ENCODE data around the gene BNC2. TPM values are rescaled to one million over a fixed set of nuclear protein-coding genes. Genes with fewer than 3 reads are reported as not detected.

Gene BNC2
- total and polyA plus RNA-seq, 4 experiments from 2014 or later = not detected

GRCh38 chr9:16659096-16659495 is 211.4 kb downstream of the BNC2 start:
- ChIA-PET CTCF (ENCODE audit: partially characterized antibody) (no interaction called here), POLR2A (ENCODE audit: partially characterized antibody) (no interaction called here)
- intact Hi-C loops (cut with micrococcal nuclease) = no loop called here
- Mint-ChIP-seq H3K36me3 (no peaks in the 10 kb centered on the region), H3K27ac (no peak overlapping the region), H3K27me3 (no peaks in the 10 kb centered on the region), H3K9me3 (peaks cover 2 to 16% (median 6%) of the 10 kb centered on the region in 8 donors), H3K4me3 (no peak overlapping the region), H3K4me1 (no peaks in the 10 kb centered on the region)
- Histone ChIP-seq H3K36me3 (ENCODE audit: insufficient read depth, low read length) (no peaks in the 10 kb centered on the region), H3K4me1 (ENCODE audit: insufficient read depth, low read length) (no peaks in the 10 kb centered on the region), H3K9me3 (ENCODE audit: control insufficient read depth in 1 of 2, low read length in 2 of 2) (no peaks in the 10 kb centered on the region), H3K4me3 (ENCODE audit: low read length in 2 of 2) (no peak overlapping the region), H3K27me3 (ENCODE audit: insufficient read depth, low read length) (no peaks in the 10 kb centered on the region), H3K27ac (ENCODE audit: low read depth, low read length) (no peak overlapping the region)
- DNase-seq = no peak

DNA sequence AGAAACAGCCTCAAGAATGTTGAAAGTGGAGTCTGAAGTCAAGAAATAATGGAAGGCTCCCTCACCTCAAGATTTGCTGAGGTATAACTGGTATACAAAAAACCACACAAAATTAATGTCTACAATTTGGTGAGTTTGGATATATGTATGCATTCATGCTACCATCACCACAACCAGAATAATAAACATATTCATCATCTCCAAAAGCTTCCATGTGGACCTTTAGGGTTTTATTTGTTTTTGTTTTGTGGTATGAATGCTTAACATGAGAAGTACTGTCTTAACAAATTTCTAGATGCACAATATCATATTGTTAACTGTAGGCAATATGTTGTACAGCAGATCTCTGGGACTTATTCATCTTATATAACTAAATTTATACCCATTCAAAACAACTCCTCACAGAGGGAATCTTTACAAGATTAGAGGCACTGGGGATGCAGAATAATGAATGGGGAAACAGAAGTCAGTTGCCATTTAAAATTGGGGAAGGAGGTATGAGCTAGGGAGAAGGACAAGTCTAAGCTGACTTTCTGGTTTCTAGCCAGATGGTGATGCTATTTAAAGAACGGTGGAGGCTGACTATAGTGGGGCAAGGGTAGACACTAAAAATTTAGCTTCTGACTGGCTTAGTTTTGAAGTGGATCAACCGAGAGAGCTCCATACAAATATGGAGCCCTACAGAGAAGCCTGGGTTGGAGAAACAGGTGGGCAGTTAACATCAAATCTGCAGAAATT is 213.9 kb downstream of the BNC2 start:
- no peaks in the 10 kb centered on the region for H3K9me3 ChIP-seq (ENCODE audit: control insufficient read depth in 1 of 2, low read length in 2 of 2)
- Mint-ChIP-seq H3K4me1 (no peaks in the 10 kb centered on the region), H3K27me3 (no peaks in the 10 kb centered on the region), H3K27ac (no peak overlapping the region), H3K4me3 (no peak overlapping the region), H3K36me3 (no peaks in the 10 kb centered on the region), H3K9me3 (peaks cover 2 to 19% (median 5%) of the 10 kb centered on the region in 8 donors)
- ChIA-PET POLR2A (ENCODE audit: partially characterized antibody) (no interaction called here), CTCF (ENCODE audit: partially characterized antibody) (no interaction called here)
- no peaks in the 10 kb centered on the region for H3K36me3 ChIP-seq (ENCODE audit: insufficient read depth, low read length)
- intact Hi-C loops (cut with micrococcal nuclease) = no loop called here
- H3K4me1 ChIP-seq (ENCODE audit: insufficient read depth, low read length) = no peaks in the 10 kb centered on the region
- no peak overlapping the region for H3K4me3 ChIP-seq (ENCODE audit: low read length in 2 of 2)
- no peak for DNase-seq
- H3K27me3 ChIP-seq (ENCODE audit: insufficient read depth, low read length) = no peaks in the 10 kb centered on the region
- no peak overlapping the region for H3K27ac ChIP-seq (ENCODE audit: low read depth, low read length)

- ChIA-PET CTCF (ENCODE audit: partially characterized antibody) (no interaction called here), POLR2A (ENCODE audit: partially characterized antibody) (no interaction called here)
- no peaks in the 10 kb centered on the region for H3K36me3 Mint-ChIP-seq
- H3K9me3 Mint-ChIP-seq = peaks cover 2 to 17% (median 5%) of the 10 kb centered on the region in 8 donors
- intact Hi-C loops (cut with micrococcal nuclease) = no loop called here
- H3K4me1 ChIP-seq (ENCODE audit: insufficient read depth, low read length) = no peaks in the 10 kb centered on the region
- H3K27me3 ChIP-seq (ENCODE audit: insufficient read depth, low read length) = no peaks in the 10 kb centered on the region
- no peaks in the 10 kb centered on the region for H3K36me3 ChIP-seq (ENCODE audit: insufficient read depth, low read length)
- H3K27ac ChIP-seq (ENCODE audit: low read depth, low read length) = no peak overlapping the region
- H3K27ac Mint-ChIP-seq = no peak overlapping the region
- no peaks in the 10 kb centered on the region for H3K9me3 ChIP-seq (ENCODE audit: control insufficient read depth in 1 of 2, low read length in 2 of 2)
- DNase-seq = no peak
- H3K27me3 Mint-ChIP-seq = no peaks in the 10 kb centered on the region
- H3K4me3 Mint-ChIP-seq = no peak overlapping the region
- no peak overlapping the region for H3K4me3 ChIP-seq (ENCODE audit: low read length in 2 of 2)
- H3K4me1 Mint-ChIP-seq = no peaks in the 10 kb centered on the region
Observed at GRCh38 chr9:16654596-16655126, 215.8 kb downstream of the BNC2 start.

DNA sequence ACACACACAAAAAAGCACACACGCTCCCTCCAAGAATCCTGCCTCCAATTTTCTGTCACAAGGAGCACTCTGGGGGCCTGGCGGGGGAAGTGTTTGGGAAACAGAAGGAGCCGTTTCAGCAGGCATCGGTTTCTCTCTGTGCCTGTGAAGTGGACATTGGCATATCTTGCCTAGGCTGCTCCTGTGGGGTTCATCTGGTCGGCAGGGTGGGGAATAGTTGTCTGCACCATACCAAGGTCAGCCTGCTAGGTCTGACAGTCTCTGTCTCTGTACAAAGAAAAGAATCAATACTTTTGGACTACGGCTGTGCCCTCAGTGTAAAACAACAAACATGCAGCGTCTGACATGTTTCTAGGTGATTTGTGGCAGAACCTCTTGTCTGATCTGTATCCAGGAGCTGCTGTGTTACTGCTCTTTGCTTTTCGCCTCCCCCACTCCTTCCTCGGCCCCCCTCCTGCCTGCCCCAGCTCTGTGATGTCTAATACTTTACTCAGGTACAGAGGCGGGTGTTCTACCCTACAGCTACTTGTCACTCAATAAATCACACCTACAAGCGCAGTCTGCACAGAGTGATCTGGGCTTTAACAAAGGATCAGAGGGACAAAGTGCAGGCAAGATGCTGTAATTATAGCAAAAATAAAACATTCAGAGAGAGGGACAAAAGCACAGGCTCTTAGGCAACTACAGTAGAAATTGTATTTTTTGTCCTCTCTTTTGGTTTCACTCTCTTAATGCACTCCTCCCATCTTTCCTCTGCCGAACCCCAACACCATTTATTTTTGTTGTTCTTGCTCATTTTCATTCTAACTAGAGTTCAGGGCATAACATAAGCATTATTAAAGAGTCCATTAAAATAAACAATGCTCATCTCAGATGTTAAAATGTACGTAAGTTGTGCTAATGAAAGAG is 216.7 kb downstream of the BNC2 start:
- no peak for DNase-seq
- no peaks in the 10 kb centered on the region for H3K36me3 ChIP-seq (ENCODE audit: insufficient read depth, low read length)
- H3K4me1 Mint-ChIP-seq = no peaks in the 10 kb centered on the region
- intact Hi-C loops (cut with micrococcal nuclease) = no loop called here
- no peak overlapping the region for H3K27ac Mint-ChIP-seq
- H3K27me3 ChIP-seq (ENCODE audit: insufficient read depth, low read length) = no peaks in the 10 kb centered on the region
- H3K9me3 Mint-ChIP-seq = peaks cover under 1 to 13% (median 3%) of the 10 kb centered on the region in 8 donors
- no peaks in the 10 kb centered on the region for H3K27me3 Mint-ChIP-seq
- no peak overlapping the region for H3K27ac ChIP-seq (ENCODE audit: low read depth, low read length)
- no peaks in the 10 kb centered on the region for H3K36me3 Mint-ChIP-seq
- ChIA-PET CTCF (ENCODE audit: partially characterized antibody) (no interaction called here), POLR2A (ENCODE audit: partially characterized antibody) (no interaction called here)
- H3K4me3 ChIP-seq (ENCODE audit: low read length in 2 of 2) = no peak overlapping the region
- no peaks in the 10 kb centered on the region for H3K9me3 ChIP-seq (ENCODE audit: control insufficient read depth in 1 of 2, low read length in 2 of 2)
- H3K4me3 Mint-ChIP-seq = no peak overlapping the region
- H3K4me1 ChIP-seq (ENCODE audit: insufficient read depth, low read length) = no peaks in the 10 kb centered on the region

- no peak overlapping the region for H3K27ac Mint-ChIP-seq
- no peak overlapping the region for H3K27ac ChIP-seq (ENCODE audit: low read depth, low read length)
- H3K4me3 ChIP-seq (ENCODE audit: low read length in 2 of 2) = no peak overlapping the region
- no peaks in the 10 kb centered on the region for H3K27me3 Mint-ChIP-seq
- H3K9me3 ChIP-seq (ENCODE audit: control insufficient read depth in 1 of 2, low read length in 2 of 2) = no peaks in the 10 kb centered on the region
- H3K4me3 Mint-ChIP-seq = no peak overlapping the region
- no peaks in the 10 kb centered on the region for H3K4me1 ChIP-seq (ENCODE audit: insufficient read depth, low read length)
- ChIA-PET CTCF (ENCODE audit: partially characterized antibody) (no interaction called here), POLR2A (ENCODE audit: partially characterized antibody) (no interaction called here)
- no peak for DNase-seq
- intact Hi-C loops (cut with micrococcal nuclease) = no loop called here
- H3K4me1 Mint-ChIP-seq = no peaks in the 10 kb centered on the region
- peaks cover 0 to 9% (median 3%) of the 10 kb centered on the region in 8 donors for H3K9me3 Mint-ChIP-seq
- H3K36me3 Mint-ChIP-seq = no peaks in the 10 kb centered on the region
- H3K27me3 ChIP-seq (ENCODE audit: insufficient read depth, low read length) = no peaks in the 10 kb centered on the region
- no peaks in the 10 kb centered on the region for H3K36me3 ChIP-seq (ENCODE audit: insufficient read depth, low read length)
Observed at GRCh38 chr9:16652582-16652981, 217.9 kb downstream of the BNC2 start.

DNA sequence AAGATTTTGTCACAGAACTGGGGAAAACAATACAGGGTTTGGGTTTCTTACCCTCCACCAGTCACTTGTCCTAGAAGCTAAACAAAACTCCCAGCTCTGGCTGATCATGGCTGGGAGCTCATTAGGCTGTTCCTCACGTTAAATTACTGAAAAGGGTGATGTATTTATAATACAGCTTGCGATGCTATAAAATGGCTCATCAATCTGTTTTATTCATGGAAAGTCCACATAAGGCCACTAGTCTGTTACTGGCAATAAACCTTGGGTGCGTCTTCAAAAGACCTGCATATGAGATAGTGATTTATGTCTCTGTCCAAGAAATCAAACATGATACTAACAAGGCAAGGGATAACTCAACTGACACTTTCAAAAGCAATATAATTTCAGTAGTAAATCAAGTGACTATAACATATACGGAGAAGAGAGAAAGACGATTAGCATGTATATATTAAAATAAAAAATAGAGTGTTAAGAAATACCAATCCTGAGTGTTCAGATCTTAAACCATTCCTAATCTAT is 219.0 kb downstream of the BNC2 start:
- H3K9me3 Mint-ChIP-seq = peaks cover 0 to 13% (median 4%) of the 10 kb centered on the region in 8 donors
- H3K4me1 Mint-ChIP-seq = no peaks in the 10 kb centered on the region
- Histone ChIP-seq H3K27ac (ENCODE audit: low read depth, low read length) (no peak overlapping the region), H3K27me3 (ENCODE audit: insufficient read depth, low read length) (no peaks in the 10 kb centered on the region), H3K4me1 (ENCODE audit: insufficient read depth, low read length) (no peaks in the 10 kb centered on the region), H3K36me3 (ENCODE audit: insufficient read depth, low read length) (no peaks in the 10 kb centered on the region), H3K4me3 (ENCODE audit: low read length in 2 of 2) (no peak overlapping the region), H3K9me3 (ENCODE audit: control insufficient read depth in 1 of 2, low read length in 2 of 2) (no peaks in the 10 kb centered on the region)
- no peak for DNase-seq
- POLR2A ChIA-PET (ENCODE audit: partially characterized antibody) = no interaction called here
- H3K27ac Mint-ChIP-seq = no peak overlapping the region
- no peaks in the 10 kb centered on the region for H3K36me3 Mint-ChIP-seq
- H3K27me3 Mint-ChIP-seq = no peaks in the 10 kb centered on the region
- intact Hi-C loops (cut with micrococcal nuclease) = no loop called here
- CTCF ChIA-PET (ENCODE audit: partially characterized antibody) = no interaction called here
- H3K4me3 Mint-ChIP-seq = no peak overlapping the region

GRCh38 chr9:16645970-16646369 is 224.5 kb downstream of the BNC2 start:
- H3K4me1 Mint-ChIP-seq = no peaks in the 10 kb centered on the region
- Histone ChIP-seq H3K36me3 (ENCODE audit: insufficient read depth, low read length) (no peaks in the 10 kb centered on the region), H3K9me3 (ENCODE audit: control insufficient read depth in 1 of 2, low read length in 2 of 2) (no peaks in the 10 kb centered on the region), H3K27ac (ENCODE audit: low read depth, low read length) (no peak overlapping the region), H3K4me3 (ENCODE audit: low read length in 2 of 2) (no peak overlapping the region), H3K27me3 (ENCODE audit: insufficient read depth, low read length) (no peaks in the 10 kb centered on the region), H3K4me1 (ENCODE audit: insufficient read depth, low read length) (no peaks in the 10 kb centered on the region)
- H3K27ac Mint-ChIP-seq = no peak overlapping the region
- H3K27me3 Mint-ChIP-seq = no peaks in the 10 kb centered on the region
- H3K9me3 Mint-ChIP-seq = peaks cover 0 to 5% (median 0%) of the 10 kb centered on the region in 8 donors
- DNase-seq = no peak
- H3K4me3 Mint-ChIP-seq = no peak overlapping the region
- no peaks in the 10 kb centered on the region for H3K36me3 Mint-ChIP-seq
- ChIA-PET CTCF (ENCODE audit: partially characterized antibody) (no interaction called here), POLR2A (ENCODE audit: partially characterized antibody) (no interaction called here)
- intact Hi-C loops (cut with micrococcal nuclease) = no loop called here

Measured in CD4-positive, alpha-beta memory T cell (primary cell).